GM11168 (cell line): ENCODE data around the gene DYSF.

Source experiments
- in situ Hi-C: fragments of 300-500 bp; cut with MboI; formaldehyde crosslinking; loops from one replicate; pipeline ENCODE4 v1.12.0; 2022; ENCODE audit warnings: low sequenced_read_pairs; ENCODE audit not compliant: unreplicated experiment

The DYSF gene

GRCh38 chr2:71734620-71735019 is 281.3 kb downstream of the DYSF start:
- in situ Hi-C loops, result no loop called here

- in situ Hi-C loops, result no loop called here
These were observed 282.3 kb downstream of the DYSF start for GRCh38 chr2:71735676-71736075.
